Sigmoid colon (tissue), 4 donors: ENCODE data around the gene GEMIN4.

Experiments used
- CTCF ChIP-seq, 4 experiments: fragments of 450-650 bp in 3 of 4; fragments of 200-600 bp in 1 of 4; IDR thresholded peaks; one replicate each; pipeline ENCODE4 v1.5.1; 2016 to 2019; ENCODE audit warnings: antibody characterized with exemption in 4 of 4, mild to moderate bottlenecking in 3 of 4, moderate library complexity in 2 of 4
- POLR2AphosphoS5 ChIP-seq, 4 donors: sonication (generic); formaldehyde crosslinking; IDR thresholded peaks; one replicate each; pipeline ENCODE4 v1.6.1; 2017; ENCODE audit warnings: antibody characterized with exemption in 4 of 4

- peak in 1 of 4 donors; percentile 9 for TF ChIP-seq POLR2AphosphoS5 (IDR thresholded peaks at IDR 0.05)
- TF ChIP-seq CTCF (IDR thresholded peaks at IDR 0.05), result no peak
These were observed 40.2 kb upstream of the GEMIN4 start for GRCh38 chr17:792277-792676.
